ENCODE measurements around the gene STX2.

- TF ChIP-seq ATF3 (IDR thresholded peaks at IDR 0.05; ENCODE audit: borderline replicate concordance, extremely low read depth, low read depth, low read length) (no peak), SIX5 (IDR thresholded peaks at IDR 0.05; ENCODE audit: low read depth, low read length, severe bottlenecking) (no peak), STAT3 (IDR thresholded peaks at IDR 0.05; ENCODE audit: low read depth, low read length) (no peak), POLR2A (IDR thresholded peaks at IDR 0.05; ENCODE audit: low read depth, low read length) (no peak)
Measured at GRCh38 chr12:130742112-130742511, 96.9 kb downstream of the STX2 start.

Data from GM12878 (cell line).